HepG2 (cell line): ENCODE data around the gene CDK15.

Experiments
- ARID2 ChIP-seq: sonication (generic); formaldehyde crosslinking; IDR thresholded peaks from 2 replicates; pipeline ENCODE4 v1.8.1; 2022; ENCODE audit warnings: mild to moderate bottlenecking, missing genetic modification reagents, borderline replicate concordance
- ATAD3A ChIP-seq: sonication (generic); formaldehyde crosslinking; IDR thresholded peaks from 2 replicates; pipeline ENCODE4 v1.4.0; 2020; ENCODE audit warnings: missing genetic modification reagents
- FOXA1 ChIP-seq, 2 experiments: fragments of 450-650 bp in 1 of 2; sonication (generic) in 1 of 2; formaldehyde crosslinking in 1 of 2; IDR thresholded peaks; 2 replicates each; pipeline versions ENCODE4 v1.4.0 to v1.6.1; 2016 to 2020; ENCODE audit warnings: missing genetic modification reagents in 1 of 2
- HNF1A ChIP-seq, 2 experiments: sonication (generic) in 1 of 2; formaldehyde crosslinking in 1 of 2; IDR thresholded peaks; 2 replicates each; pipeline versions ENCODE4 v1.4.0 to v1.6.1; 2016 to 2020; ENCODE audit warnings: borderline replicate concordance in 1 of 2, low read depth in 1 of 2, mild to moderate bottlenecking in 1 of 2, missing genetic modification reagents in 1 of 2
- KDM5A ChIP-seq: fragments of 200-600 bp; sonication (generic); IDR thresholded peaks from 2 replicates; pipeline ENCODE4 v1.7.0; 2018; ENCODE audit warnings: antibody characterized with exemption, mild to moderate bottlenecking, low read length, borderline replicate concordance
- MAZ ChIP-seq, 2 experiments: sonication (generic) in 1 of 2; formaldehyde crosslinking in 1 of 2; IDR thresholded peaks; 2 replicates each; pipeline versions ENCODE4 v1.5.0 to v1.6.1; 2012 to 2020; ENCODE audit warnings: low read depth in 2 of 2, mild to moderate bottlenecking in 2 of 2, borderline replicate concordance in 1 of 2, improper control_type of control experiment in 1 of 2, low read length in 1 of 2, missing genetic modification reagents in 1 of 2, moderate library complexity in 1 of 2
- POLR2AphosphoS5 ChIP-seq: IDR thresholded peaks from 2 replicates; pipeline ENCODE4 v1.6.1; 2012; ENCODE audit warnings: low read depth, low read length
- ZBTB21 ChIP-seq: sonication (generic); formaldehyde crosslinking; IDR thresholded peaks from 2 replicates; pipeline ENCODE4 v1.4.0; 2020; ENCODE audit warnings: missing genetic modification reagents
- ZEB1 ChIP-seq: IDR thresholded peaks from 2 replicates; pipeline ENCODE4 v1.6.1; 2012; ENCODE audit warnings: mild to moderate bottlenecking, low read depth, inconsistent platforms; ENCODE audit not compliant: insufficient replicate concordance
- ZMYM4 ChIP-seq: sonication (generic); formaldehyde crosslinking; IDR thresholded peaks from 2 replicates; pipeline ENCODE4 v1.8.1; 2023; ENCODE audit warnings: mild to moderate bottlenecking, missing genetic modification reagents
- TF ChIP-seq, protein P1 (sequence below): sonication (generic); formaldehyde crosslinking; IDR thresholded peaks from 2 replicates; pipeline ENCODE4 v1.5.0; 2020; ENCODE audit warnings: mild to moderate bottlenecking, missing genetic modification reagents, moderate library complexity

- TF ChIP-seq ZMYM4 (CRISPR knock-in tag), result no peak
- TF ChIP-seq POLR2AphosphoS5, result no peak
- no peak for TF ChIP-seq ARID2 (CRISPR knock-in tag)
- no peak for TF ChIP-seq HNF1A (IDR thresholded peaks at IDR 0.05; ENCODE audit: low read depth)
- TF ChIP-seq HNF1A (CRISPR knock-in tag; IDR thresholded peaks at IDR 0.05; ENCODE audit: borderline replicate concordance), result no peak
- no peak for TF ChIP-seq ZEB1
- no peak for TF ChIP-seq KDM5A
- TF ChIP-seq ZBTB21, result no peak
- TF ChIP-seq, protein P1, sequence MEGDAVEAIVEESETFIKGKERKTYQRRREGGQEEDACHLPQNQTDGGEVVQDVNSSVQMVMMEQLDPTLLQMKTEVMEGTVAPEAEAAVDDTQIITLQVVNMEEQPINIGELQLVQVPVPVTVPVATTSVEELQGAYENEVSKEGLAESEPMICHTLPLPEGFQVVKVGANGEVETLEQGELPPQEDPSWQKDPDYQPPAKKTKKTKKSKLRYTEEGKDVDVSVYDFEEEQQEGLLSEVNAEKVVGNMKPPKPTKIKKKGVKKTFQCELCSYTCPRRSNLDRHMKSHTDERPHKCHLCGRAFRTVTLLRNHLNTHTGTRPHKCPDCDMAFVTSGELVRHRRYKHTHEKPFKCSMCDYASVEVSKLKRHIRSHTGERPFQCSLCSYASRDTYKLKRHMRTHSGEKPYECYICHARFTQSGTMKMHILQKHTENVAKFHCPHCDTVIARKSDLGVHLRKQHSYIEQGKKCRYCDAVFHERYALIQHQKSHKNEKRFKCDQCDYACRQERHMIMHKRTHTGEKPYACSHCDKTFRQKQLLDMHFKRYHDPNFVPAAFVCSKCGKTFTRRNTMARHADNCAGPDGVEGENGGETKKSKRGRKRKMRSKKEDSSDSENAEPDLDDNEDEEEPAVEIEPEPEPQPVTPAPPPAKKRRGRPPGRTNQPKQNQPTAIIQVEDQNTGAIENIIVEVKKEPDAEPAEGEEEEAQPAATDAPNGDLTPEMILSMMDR (CRISPR knock-in tag), result no peak
- no peak for TF ChIP-seq ATAD3A
- no peak for TF ChIP-seq MAZ (IDR thresholded peaks at IDR 0.05; ENCODE audit: borderline replicate concordance, low read depth, low read length)
- no peak for TF ChIP-seq MAZ (CRISPR knock-in tag; IDR thresholded peaks at IDR 0.05; ENCODE audit: low read depth)
- TF ChIP-seq FOXA1 (IDR thresholded peaks at IDR 0.05), result no peak
- TF ChIP-seq FOXA1 (CRISPR knock-in tag; IDR thresholded peaks at IDR 0.05), result no peak
Observed at GRCh38 chr2:201938156-201938775, 131.9 kb downstream of the CDK15 start.
